Pulmonary artery endothelial cell (primary cell): ENCODE data around the gene STX8. TPM values are rescaled to one million over a fixed set of nuclear protein-coding genes. Genes with fewer than 3 reads are reported as not detected.

Experiments
- DNase-seq: peaks from one replicate; pipeline ENCODE4 v3.0.0-alpha.2; 2011; ENCODE audit warnings: low read depth, low spot score
- total RNA-seq: library from RNA; depleted of rRNA; stranded (reverse); fragments of >200 nt; gene quantifications from 2 replicates; pipeline ENCODE4 v1.2.3, GENCODE V29; 2014

STX8 gene
- total RNA-seq, 1 donor from 2014 or later = 72.6 TPM

DNA sequence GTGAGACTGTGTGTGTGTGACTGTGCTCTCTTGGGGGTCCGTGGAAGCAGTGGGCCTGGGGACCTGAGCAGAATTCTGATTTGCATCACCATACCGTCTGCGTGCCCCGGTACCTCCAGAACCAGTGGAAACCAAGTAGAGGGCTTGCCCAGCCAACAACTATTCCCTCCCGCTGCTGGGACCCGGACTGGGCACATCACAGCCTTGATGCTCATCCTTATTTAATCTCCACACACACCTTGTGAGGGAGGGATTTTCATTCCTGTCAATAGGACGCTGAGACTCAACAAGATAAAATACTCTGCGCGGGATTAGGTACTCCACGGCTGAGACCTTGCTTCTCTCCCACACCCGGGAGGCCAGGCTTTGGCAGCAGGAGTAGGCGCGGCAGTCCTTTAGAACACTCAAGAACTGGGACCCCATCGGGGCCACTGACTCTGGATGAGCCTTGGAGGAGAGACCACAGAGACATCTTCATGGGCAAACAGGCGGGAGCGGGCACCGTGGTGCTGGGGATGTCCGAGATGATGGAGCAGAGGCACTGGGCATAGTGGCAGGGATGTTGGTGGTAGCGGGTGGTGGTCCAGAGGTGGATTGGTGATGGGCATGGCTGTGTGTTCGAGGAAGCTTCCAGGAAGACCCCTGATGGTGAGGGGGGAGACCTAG, 346.3 kb downstream of the STX8 start:
- DNase-seq = no peak

DNA sequence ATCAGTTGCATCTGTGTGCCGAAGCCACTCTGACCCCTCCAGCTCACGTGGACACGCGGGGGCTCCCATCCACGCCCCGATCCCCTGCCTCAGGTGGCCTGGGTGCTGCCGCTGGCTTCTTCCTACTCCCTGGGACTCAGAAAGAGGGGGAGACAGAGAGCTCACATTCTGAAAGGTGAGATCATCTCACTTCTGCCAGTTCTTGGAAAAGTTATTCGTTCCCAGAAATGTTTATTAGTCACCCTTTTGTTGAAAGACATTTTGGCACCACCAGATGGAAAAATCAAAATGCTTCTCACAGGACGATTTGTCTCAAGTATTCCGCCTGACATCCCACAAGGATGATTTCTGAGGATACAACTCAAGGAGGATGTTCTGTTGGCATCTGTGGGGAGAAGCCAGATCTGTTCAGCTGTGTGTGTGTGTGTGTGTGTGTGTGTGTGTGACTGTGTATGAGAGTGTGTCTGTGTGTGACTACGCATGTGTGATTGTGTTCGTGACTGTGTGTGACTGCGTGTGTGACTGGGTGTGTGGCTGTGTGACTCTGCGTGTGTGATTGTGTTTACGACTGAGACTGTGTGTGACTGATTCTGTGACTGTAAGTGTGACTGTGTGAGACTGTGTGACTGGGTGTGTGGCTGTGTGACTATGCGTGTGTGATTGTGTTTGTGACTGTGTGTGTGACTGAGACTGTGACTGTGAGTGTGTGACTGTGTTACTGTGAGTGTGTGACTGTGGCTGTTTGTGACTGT, 347.0 kb downstream of the STX8 start:
- DNase-seq = no peak

DNA sequence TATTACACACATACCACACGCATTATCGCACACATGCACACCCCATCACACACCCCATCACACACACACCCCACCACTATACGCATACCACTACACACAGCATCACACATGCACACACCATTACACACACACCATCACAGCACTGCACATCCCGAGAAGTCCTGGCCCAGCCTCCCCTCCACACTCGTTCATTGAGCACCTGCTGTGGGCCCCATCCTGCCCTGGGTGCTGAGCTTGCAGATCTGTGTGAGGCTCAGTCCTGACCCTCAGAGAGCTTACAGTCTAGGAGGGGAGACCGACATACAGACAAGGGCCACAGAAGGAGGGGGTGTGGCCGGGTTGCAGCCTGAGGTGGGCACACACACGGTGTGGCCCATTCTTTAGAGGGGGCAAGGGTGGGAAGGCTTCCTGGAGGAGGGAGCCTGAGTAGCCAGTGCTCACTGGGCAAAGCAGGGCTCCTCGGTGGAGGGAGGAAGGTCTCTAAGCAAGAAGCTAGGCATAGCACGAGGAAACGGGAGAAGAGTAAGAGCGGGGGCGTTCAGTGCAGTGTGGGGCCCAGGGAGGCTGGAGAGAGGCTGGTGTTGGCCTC, 347.7 kb downstream of the STX8 start:
- no peak for DNase-seq

DNA sequence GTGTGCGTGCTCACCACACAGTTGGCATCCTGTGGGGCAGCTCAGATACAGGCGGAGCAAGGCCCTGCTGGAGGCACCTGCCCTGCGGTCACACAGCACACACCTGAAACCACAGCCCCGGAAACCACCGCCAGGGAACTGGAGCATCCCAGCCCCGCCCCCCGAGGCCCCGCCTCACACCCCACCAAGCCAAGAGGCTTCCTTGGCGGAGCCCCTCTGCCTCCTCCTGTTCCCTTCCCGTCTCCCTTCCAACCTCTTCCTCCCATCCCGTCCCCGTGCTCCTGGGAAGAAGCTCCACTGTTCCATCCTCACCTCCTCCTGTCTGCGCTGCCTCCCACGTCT, 348.9 kb downstream of the STX8 start:
- DNase-seq = no peak

DNA sequence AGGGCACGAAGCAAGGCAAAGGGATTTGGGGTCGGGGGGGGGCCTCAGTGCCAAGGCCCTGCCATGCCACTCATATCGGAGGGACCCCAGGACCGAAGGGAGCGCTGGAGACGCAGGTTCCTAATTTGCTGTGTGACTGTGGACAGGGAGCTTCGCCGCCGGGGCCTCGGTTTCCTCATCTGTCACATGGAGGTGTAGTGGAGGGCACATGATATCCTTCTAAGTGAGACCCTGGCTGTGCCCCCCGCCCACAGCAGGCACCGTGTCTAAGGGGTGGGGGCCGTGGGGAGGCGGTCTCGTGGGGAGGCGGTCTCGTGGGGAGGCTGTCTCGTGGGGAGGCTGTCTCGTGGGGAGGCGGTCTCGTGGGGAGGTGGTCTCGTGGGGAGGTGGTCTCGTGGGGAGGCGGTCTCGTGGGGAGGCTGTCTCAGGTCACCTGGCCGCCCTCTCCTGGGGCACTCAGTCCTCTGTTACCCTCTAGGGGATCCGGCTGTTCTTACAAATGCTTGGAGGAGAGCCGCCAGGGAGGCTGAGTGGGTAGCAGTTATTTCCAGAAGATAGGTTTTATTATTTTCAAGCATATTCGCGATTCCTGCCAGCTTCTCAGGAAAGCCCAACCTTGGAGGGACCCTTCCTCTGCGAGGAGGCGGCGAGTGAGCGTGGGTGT, 349.4 kb downstream of the STX8 start:
- DNase-seq = no peak

DNA sequence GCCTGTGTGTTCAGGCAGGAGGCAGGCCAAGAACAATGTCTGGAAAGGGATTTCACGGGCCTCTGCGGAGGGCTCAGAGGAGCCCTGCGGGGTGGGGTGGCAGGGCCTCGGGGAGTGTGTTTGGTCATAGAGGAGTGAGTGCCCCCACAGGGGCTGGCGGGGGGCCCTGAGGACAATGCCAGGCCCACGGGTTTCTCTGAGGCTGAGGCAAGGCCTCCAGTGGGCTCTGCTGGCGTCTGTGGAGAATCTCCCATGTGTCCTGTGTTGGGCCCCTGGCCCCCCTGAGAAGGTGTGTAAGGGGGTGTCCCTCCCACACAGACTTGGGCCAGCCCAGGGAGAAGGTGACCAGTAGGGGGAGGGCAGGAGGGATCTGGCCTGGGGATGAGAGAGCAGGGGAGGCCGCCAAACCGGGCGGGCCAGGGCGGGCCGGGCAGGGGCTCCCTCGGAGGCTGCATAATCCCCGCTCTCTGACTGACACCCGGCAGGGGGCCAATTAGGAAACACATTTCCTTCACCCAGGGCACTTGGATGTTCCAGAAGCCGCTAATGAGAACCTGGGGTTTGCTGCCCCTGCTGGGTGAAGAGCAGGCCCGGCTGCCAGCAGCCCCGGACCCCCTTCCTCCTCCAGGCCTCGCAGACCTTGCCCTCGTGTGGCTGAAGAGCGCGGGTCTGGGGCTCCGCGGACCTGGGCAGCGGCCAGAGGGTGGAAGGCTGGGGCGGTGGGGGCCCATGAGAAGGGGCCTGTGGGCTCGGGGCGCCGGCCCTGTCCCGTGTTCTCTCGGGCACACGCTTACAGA, 350.1 kb downstream of the STX8 start:
- no peak for DNase-seq

DNA sequence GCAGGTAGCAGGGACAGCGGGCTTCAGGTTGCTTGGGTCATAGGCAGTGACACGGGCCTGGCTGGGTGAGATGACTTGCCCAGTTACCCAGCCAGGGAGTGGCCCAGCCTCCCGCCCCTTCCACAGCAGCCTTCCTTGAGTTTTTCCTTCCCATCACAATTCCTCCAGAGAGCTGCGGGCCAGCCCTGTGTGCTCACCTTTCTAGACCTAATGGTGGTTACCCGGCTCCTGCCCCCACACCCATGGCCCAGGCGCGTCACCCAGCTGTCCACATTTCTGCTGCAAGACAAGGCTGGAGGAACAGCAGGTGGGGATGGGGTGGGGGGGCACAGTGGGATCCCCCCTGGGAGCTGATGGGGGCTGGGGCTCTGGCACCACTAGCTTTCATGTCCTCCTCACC, 351.1 kb downstream of the STX8 start:
- no peak for DNase-seq

DNA sequence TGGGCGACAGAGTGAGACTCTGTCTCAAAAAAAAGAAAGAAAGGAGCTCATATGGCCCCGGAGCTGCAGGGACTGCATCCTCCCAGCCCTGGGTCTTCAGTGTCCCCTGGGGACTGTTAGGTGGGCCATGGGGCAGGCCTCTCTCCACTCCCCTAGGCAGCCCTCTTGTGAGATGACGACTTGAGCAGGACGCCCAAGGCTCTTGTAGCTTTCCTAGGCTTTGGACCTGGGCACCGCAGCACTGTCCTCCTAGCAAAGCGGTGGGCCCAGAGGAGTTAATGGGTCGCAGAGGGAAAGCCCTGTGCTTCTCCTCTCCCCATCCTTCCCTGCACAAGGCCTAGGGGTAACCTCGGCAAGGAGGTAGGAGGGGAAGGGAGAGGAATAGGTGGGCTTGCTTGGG, 352.1 kb downstream of the STX8 start:
- DNase-seq = no peak

DNA sequence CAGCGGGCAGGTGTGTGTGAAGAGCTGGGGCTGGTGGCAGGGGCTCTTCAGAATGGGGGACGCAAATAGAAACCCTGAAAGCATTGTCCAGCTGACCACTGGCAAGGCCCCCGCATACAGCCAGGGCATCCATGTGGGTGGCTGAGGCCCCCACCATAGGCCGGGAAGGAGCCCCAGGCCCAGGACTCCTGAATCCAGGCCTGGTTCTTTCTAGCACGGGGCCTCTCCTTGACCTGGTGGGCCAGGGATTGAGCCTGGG, 353.8 kb downstream of the STX8 start:
- DNase-seq = no peak

DNA sequence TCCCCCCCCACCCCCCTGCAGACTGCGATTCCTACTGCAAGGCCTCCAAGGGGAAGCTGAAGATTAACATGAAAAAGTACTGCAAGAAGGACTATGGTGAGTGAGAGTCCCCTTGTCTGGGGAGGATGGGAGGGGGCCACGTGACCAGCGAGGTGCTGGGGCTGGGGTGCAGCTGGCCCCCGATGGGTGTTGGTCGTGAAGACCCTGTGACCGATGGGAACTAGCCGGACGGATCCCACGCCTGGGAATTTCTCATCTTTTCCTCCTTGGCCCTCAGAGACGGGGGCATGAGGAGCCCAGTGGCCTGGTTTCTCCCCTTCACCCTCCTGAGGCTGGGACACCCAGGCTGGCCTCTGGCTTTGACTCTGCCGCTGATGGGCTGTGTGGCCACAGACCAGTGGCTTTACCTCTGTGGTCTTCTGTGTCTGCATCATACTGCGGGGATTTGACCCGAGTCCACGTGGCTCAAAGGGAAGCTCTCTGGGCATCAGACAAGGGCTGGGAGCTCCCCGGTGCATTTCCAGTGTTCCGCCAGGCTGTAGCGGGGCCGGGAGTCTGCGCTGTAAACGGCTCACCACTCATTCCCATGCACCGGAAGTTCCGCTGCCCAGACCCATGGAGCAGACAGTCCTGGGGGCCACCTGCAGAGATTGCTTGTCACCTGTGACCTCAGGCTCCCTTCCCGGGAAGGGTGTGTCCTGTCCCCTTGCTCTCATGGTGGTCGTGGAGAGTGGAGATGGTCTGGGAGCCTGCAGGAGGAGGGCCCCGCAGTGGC, 354.3 kb downstream of the STX8 start:
- no peak for DNase-seq

DNA sequence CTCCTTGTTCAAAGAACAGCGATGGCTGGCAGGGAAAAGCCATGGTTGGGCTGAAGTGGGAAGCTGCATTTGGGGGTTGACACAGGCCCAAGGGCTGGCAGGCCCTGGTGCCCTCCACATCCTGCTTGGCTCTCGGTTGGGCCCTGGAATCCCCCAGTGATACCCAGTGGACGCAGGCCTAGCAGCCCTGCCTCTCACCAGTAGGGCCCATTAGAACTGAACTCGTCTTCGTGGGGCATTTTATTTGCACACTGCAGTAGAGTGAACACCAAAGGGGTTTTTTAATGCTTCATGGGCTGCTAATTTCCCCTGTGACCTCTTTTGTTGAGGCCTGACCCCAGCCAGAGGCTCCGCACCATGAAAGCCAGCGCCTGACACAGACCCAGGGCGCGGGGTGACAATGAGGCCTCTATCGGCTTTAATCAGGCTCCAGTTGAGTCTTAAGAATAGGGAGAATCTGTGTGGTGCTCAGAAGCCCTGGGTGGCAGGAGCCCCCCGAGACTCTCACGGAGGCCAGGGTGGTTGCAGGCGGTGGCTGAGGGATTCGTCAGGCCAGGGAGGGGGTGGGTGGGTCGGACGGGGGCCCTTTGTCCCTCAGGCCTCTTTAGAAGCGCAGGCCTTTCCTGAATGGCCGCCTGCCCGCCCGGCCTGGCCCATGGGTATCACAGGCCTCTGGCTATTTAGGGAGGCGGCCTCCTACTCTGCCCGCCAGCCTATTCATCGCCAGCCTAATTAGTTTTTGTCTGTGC, 355.0 kb downstream of the STX8 start:
- no peak for DNase-seq

DNA sequence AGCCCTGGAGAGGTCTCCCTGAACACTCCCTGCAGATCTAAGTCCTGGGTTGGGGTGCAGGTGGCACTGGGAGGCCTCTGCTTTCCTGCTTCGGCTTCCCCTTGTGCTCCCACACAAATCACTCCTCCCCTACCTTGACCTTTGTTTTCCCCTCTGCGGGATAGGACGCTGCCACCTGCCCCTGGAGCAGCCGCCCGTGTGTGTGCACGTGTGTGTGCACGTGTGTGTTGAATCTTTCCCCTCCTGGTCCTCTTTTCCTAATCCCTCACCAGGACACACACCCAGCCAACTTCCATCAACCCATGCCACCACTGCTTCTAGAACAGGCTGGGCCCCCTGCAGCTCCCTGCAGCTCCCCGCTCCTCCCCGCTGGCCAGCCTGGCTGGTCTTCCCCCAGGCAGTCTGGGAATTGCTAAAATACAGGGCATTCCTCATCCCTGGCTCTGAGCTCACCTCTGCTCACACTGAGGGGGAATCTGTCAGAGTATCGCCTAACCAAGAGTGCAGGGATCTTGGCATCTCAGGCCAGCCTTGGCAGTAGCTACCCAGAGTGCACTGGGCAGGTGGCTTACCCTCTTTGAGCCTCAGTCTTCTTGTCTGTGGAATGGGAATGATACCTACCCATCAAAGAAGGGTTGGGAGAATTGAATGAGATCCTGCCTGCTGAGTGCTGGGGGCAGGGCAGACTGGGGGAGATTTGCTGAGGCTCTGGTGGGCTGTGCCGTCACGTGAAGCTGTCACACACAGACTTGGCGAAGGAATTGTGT, 355.8 kb downstream of the STX8 start:
- no peak for DNase-seq

DNA sequence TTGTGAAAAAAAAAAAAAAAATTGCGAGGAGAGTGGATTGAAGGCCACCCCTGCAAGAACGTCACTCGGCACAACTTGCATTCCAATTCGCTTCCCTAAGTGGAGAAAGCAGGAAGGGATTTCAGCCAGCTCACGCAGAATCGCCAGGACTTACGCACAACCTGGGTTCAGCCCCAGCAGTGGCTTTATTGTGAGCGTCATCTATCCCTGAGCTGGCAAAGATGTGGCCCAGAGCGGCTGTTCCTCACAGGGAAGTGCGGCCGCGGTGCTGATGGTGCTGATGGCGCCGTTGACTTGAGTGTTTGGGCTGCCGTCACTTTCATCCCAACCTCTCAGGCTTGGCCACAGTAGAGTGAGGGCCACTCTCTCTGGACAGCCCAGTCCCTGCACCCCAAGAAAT, 356.7 kb downstream of the STX8 start:
- DNase-seq = no peak

DNA sequence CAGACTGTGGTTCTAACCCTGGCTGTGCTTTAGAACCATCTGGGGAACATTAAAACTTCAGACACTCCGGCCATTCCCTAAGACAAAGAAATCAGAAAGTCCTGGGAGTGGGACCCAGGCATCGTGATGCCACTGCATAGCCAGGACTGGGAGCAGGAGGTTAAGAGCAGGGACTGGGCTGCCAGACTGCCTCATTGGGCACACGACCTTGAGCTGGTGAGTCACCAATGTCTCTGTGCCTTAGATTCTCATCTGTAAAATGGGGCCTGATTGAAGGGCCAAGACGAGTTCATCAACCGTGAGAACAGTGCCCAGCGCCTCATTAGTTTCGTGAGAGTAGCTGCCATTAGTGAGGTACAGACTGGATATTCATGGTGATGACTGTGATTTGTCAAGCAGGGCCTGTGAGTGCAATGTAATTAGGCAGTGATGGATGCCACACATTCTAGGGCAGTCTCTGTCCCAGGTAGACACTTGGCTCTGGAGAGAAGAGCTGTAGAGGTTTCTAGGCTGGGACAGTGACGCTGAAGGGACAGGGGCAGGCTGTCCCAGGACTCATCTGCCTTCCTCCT, 357.5 kb downstream of the STX8 start:
- no peak for DNase-seq

DNA sequence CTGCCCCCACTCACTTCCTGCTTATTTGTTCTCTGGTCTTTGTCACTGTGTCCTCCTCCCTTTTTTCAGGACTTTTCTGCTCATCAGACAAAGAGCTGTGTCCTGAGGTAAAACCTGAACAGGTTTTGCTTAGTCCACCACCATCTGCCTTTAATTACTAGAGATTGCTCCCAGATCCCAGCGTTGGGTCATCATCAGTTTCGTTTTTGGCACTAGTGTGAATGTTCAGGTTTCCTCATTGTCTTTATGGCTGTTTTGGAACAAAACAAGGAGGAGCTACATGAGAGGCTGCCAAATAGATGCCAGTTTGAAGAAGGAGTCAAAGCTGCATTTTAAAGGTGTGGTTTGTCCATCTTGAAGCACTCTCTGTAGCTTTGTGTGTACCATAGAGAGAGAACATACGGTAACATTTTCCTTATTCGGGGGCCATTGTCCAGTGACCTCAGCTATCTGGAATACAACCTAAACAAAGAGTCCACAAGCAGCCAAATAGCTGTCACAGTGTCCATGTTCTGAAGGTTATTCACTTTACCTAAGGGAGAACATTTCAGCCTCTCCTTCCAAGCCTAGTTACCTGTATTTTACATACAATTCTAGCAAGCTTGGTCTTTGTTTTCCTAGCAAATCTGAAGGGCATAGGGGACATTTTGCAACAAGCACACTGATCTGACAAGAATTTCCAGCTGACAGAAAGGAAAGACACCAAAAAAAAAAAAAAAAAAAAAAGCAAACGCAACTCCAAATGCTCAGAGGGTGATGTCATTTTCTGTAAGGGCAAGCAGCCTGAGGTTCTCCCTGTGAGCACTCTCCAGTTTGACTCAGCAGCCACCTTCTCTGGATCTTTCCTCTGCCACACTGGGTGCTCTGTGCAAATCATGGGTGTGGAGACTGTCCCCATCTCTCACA, 358.2 kb downstream of the STX8 start:
- DNase-seq = no peak

DNA sequence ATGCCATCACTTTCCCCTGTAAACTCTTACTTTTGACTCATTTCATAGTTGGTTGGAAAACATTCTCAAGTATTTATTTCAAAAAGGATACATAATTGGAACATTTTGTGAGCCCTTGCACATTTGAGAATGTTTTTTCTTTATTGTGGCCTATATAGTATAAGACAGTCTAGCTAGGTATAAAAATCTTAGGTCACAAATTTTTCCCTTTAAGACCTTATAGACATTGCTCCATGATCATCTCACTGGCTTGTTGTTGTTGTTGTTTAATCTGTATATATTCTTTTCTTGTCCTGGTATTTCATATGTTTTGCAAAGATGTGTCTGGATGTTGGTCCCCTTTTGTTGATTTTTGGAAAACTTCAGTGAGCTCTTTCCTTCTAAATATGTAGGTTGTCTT, 360.2 kb downstream of the STX8 start:
- no peak for DNase-seq

DNA sequence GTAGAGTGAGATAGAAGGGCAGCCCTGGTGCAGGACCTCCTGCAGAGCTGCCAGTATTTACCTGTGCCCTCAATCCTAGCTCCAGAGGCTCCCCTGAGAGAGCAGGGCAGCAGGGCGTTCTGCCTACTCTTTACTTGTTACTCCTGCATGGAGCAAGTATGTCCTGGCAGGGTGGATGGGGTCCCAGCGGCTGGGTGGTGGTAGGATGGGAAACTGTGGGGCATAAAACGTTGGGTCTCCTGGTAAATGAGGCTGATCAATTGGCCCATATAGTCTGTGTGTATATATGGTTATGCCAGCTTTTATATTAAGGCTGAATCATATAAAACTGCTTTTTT, 362.3 kb downstream of the STX8 start:
- DNase-seq = no peak
